ENCODE measurements around the gene ANKRD13A.
"Not testable (repeated sequence)": the region's sequence is repeated elsewhere in the genome, so short reads cannot be mapped to it uniquely, and the experiment has no call there.

The ANKRD13A gene

GRCh38 chr12:109986236-109986635 lies 13.0 kb upstream of the ANKRD13A start:
- FAIRE-seq, result not testable (repeated sequence)

- no peak for FAIRE-seq
Observed at GRCh38 chr12:109987615-109988014, 11.6 kb upstream of the ANKRD13A start.

GRCh38 chr12:109988274-109988673 lies 11.0 kb upstream of the ANKRD13A start:
- FAIRE-seq, result no peak

GRCh38 chr12:109988903-109989302 lies 10.3 kb upstream of the ANKRD13A start:
- FAIRE-seq, result no peak

- no peak for FAIRE-seq
Observed at GRCh38 chr12:109989380-109989779, 9.8 kb upstream of the ANKRD13A start.

- FAIRE-seq, result no peak
Observed at GRCh38 chr12:109991586-109991985, 7.6 kb upstream of the ANKRD13A start.

GRCh38 chr12:109993091-109993490 lies 6.1 kb upstream of the ANKRD13A start:
- FAIRE-seq, result no peak

GRCh38 chr12:109994401-109995175 lies 4.6 kb upstream of the ANKRD13A start:
- no peak for FAIRE-seq

GRCh38 chr12:109995361-109995685 lies 3.9 kb upstream of the ANKRD13A start:
- FAIRE-seq, result no peak

- no peak for FAIRE-seq
Observed at GRCh38 chr12:109995686-109996482, 3.3 kb upstream of the ANKRD13A start, which contains the start of gene GIT2. Gene GIT2, minus strand, starts transcription at chr12:109996368. Its CDS starts 144 bp downstream, at chr12:109996224.

- no peak for FAIRE-seq
Observed at GRCh38 chr12:109996483-109996853, 2.8 kb upstream of the ANKRD13A start.

- FAIRE-seq, result no peak
Observed at GRCh38 chr12:109997393-109997792, 1.8 kb upstream of the ANKRD13A start.

GRCh38 chr12:109998241-109998903 lies 858 bp upstream of the ANKRD13A start:
- no peak for FAIRE-seq

GRCh38 chr12:109999649-109999971 lies 380 bp downstream of the ANKRD13A start:
- no peak for FAIRE-seq

GRCh38 chr12:109999983-110000505 lies 814 bp downstream of the ANKRD13A start:
- FAIRE-seq, result no peak

- FAIRE-seq, result no peak
Observed at GRCh38 chr12:110001596-110001995, 2.4 kb downstream of the ANKRD13A start.

- FAIRE-seq, result no peak
Observed at GRCh38 chr12:110002676-110003515, 3.7 kb downstream of the ANKRD13A start.

- FAIRE-seq, result no peak
Observed at GRCh38 chr12:110004598-110004997, 5.4 kb downstream of the ANKRD13A start.

- no peak for FAIRE-seq
Observed at GRCh38 chr12:110005319-110005973, 6.2 kb downstream of the ANKRD13A start.

GRCh38 chr12:110006115-110006514 lies 6.9 kb downstream of the ANKRD13A start:
- no peak for FAIRE-seq

GRCh38 chr12:110007881-110008280 lies 8.7 kb downstream of the ANKRD13A start:
- FAIRE-seq, result no peak
